Kidney tubule cell (primary cell): ENCODE measurements around the gene RMDN3.

Source experiments
- DNase-seq: peaks from one replicate; pipeline ENCODE4 v3.0.0-alpha.2; 2018; ENCODE audit warnings: low spot score

Gene RMDN3

GRCh38 chr15:40693904-40694687 is 61.0 kb downstream of the RMDN3 start:
- DNase-seq, result peak; percentile 31

DNA sequence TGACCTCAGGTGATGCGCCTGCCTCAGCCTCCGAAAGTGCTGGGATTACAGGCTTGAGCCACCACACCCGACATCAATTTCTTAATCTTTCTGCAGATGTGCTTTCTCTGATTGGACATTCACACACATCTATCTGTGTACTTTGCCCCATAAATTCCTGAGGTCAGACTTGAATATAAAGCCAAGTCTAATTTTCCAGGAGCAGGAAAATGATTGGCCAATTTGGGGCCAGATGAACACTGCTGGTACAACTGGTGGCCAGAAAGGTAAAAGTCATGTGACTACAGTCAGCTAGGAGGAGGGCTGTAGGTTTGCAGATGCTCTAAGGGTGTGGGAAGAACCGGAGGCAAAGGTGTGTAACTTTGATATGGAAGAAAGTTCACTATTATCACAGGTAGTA is 63.3 kb downstream of the RMDN3 start:
- DNase-seq, result no peak

GRCh38 chr15:40688932-40689799 is 65.9 kb downstream of the RMDN3 start:
- DNase-seq, result no peak
